CD4-positive, alpha-beta T cell (primary cell): ENCODE results near the gene HNRNPA1L2. TPM values are rescaled to one million over a fixed set of nuclear protein-coding genes. Genes with fewer than 3 reads are reported as not detected.
"Not testable (repeated sequence)": the region's sequence is repeated elsewhere in the genome, so short reads cannot be mapped to it uniquely, and the experiment has no call there.

Experiments used
- ATAC-seq: fragments of 200-7000 bp; cut with Tn5 transposase; one replicate; pipeline ENCODE4 v1.10.0; 2022; ENCODE audit warnings: mild to moderate bottlenecking; ENCODE audit not compliant: poor library complexity
- CTCF ChIA-PET: fragments of 350-600 bp; sonication (Branson Sonifier 250); formaldehyde crosslinking; loops from one replicate; lab custom pipeline; 2021; ENCODE audit warnings: antibody characterized with exemption, inconsistent platforms; lab: Charles Lee
- POLR2A ChIA-PET: fragments of 350-600 bp; sonication (Branson Sonifier 250); formaldehyde crosslinking; loops from one replicate; lab custom pipeline; 2021; ENCODE audit warnings: antibody characterized with exemption, inconsistent platforms; lab: Charles Lee
- DNase-seq, 14 experiments: peaks; one replicate each; pipeline ENCODE4 v3.0.0-alpha.2; 2013 to 2020; ENCODE audit warnings: mixed read lengths in 2 of 14
- H3K27ac ChIP-seq, 2 donors: one replicate each; pipeline versions ENCODE4 v1.5.1 to v1.7.0; 2013; ENCODE audit warnings: low read length in 2 of 2, low read depth in 1 of 2, mild to moderate bottlenecking in 1 of 2
- H3K27me3 ChIP-seq, 2 experiments: 1 replicate in 1 of 2; 2 replicates in 1 of 2; pipeline versions ENCODE4 v1.6.1 to v1.7.0; 2013; ENCODE audit warnings: low read length in 2 of 2, control low read depth in 1 of 2, mild to moderate bottlenecking in 1 of 2, moderate library complexity in 1 of 2; ENCODE audit not compliant: insufficient read depth in 2 of 2, control insufficient read depth in 1 of 2
- H3K36me3 ChIP-seq: one replicate; pipeline ENCODE4 v1.6.1; 2013; ENCODE audit warnings: low read length, control low read depth; ENCODE audit not compliant: insufficient read depth
- H3K4me1 ChIP-seq: one replicate; pipeline ENCODE4 v1.6.1; 2013; ENCODE audit warnings: low read length, control low read depth; ENCODE audit not compliant: insufficient read depth
- H3K4me3 ChIP-seq: one replicate; pipeline ENCODE4 v1.5.1; 2013; ENCODE audit warnings: mild to moderate bottlenecking, low read length, moderate library complexity
- H3K9me3 ChIP-seq, 2 experiments: 1 replicate in 1 of 2; 2 replicates in 1 of 2; pipeline versions ENCODE4 v1.6.1 to v1.7.0; 2013; ENCODE audit warnings: low read length in 2 of 2, mild to moderate bottlenecking in 2 of 2, control low read depth in 1 of 2, moderate library complexity in 1 of 2; ENCODE audit not compliant: control insufficient read depth in 1 of 2, insufficient read depth in 1 of 2
- H3K27ac Mint-ChIP-seq: one replicate; pipeline ENCODE4 v1.8.0; 2020; ENCODE audit warnings: mixed read lengths
- H3K27me3 Mint-ChIP-seq: one replicate; pipeline ENCODE4 v1.8.0; 2021; ENCODE audit warnings: mixed read lengths
- H3K36me3 Mint-ChIP-seq: one replicate; pipeline ENCODE4 v1.8.0; 2021; ENCODE audit warnings: low read depth, mixed read lengths
- H3K4me1 Mint-ChIP-seq: one replicate; pipeline ENCODE4 v1.8.0; 2021; ENCODE audit warnings: low read depth, mixed read lengths
- H3K4me3 Mint-ChIP-seq: one replicate; pipeline ENCODE4 v1.8.0; 2020; ENCODE audit warnings: mild to moderate bottlenecking, mixed read lengths
- H3K9me3 Mint-ChIP-seq: one replicate; pipeline ENCODE4 v1.8.0; 2020; ENCODE audit warnings: mixed read lengths
- intact Hi-C, 2 experiments: fragments of 100-400 bp; cut with DNase I in 1 of 2; cut with micrococcal nuclease in 1 of 2; formaldehyde crosslinking; loops; one replicate each; pipeline versions ENCODE4 v1.15.1 to v1.9.0; 2023 to 2025; cut with DNase I, micrococcal nuclease
- total RNA-seq, 174 experiments: library from RNA in 2 of 174; stranded (reverse) in 2 of 174; gene quantifications; one replicate each; pipeline ENCODE4 v1.2.3 and lab custom pipeline; 2021 to 2026
- TF ChIP-seq, protein P1 (sequence below): fragments of 200-600 bp; IDR thresholded peaks from one replicate; pipeline ENCODE4 v1.8.0; 2022; ENCODE audit warnings: antibody characterized with exemption, mild to moderate bottlenecking

HNRNPA1L2 gene
- total RNA-seq, 2 experiments from 2014 or later: 15.5 to 17.1 TPM

DNA sequence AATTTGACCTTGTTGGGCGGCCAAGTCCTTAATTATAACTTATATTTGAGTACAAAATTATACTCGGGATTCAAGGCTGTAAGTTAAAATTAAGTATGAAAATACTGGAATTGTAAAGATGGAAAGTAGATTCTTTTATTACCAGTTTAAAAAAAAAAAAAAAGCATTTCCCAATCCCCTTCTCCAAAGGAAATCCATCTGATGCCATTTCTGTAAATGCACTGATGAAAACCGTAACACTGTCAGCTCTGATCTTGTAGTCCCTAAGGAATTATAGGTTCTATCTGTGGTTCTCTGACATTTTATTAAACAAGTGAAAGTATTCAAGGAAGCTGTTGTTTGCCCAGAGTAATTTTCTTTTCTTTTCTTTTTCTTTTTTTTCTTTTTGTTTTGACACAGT lies 41.6 kb upstream of the HNRNPA1L2 start:
- Mint-ChIP-seq H3K4me3 (no peak overlapping the region), H3K27me3 (peaks cover 49% of the 10 kb centered on the region), H3K9me3 (no peaks in the 10 kb centered on the region), H3K27ac (no peak overlapping the region), H3K4me1 (peaks cover 10% of the 10 kb centered on the region), H3K36me3 (no peaks in the 10 kb centered on the region)
- H3K36me3 ChIP-seq: no peaks in the 10 kb centered on the region
- H3K4me1 ChIP-seq: peaks cover 8% of the 10 kb centered on the region
- POLR2A ChIA-PET: interaction anchor here (0.7 kb wide), 1 partner anchor 16 kb away, joined by 3 read pairs; no protein-coding TSS in a partner anchor
- H3K4me3 ChIP-seq: no peak overlapping the region
- peaks cover 19 to 26% of the 10 kb centered on the region in 2 experiments for H3K27me3 ChIP-seq
- TF ChIP-seq, protein P1, sequence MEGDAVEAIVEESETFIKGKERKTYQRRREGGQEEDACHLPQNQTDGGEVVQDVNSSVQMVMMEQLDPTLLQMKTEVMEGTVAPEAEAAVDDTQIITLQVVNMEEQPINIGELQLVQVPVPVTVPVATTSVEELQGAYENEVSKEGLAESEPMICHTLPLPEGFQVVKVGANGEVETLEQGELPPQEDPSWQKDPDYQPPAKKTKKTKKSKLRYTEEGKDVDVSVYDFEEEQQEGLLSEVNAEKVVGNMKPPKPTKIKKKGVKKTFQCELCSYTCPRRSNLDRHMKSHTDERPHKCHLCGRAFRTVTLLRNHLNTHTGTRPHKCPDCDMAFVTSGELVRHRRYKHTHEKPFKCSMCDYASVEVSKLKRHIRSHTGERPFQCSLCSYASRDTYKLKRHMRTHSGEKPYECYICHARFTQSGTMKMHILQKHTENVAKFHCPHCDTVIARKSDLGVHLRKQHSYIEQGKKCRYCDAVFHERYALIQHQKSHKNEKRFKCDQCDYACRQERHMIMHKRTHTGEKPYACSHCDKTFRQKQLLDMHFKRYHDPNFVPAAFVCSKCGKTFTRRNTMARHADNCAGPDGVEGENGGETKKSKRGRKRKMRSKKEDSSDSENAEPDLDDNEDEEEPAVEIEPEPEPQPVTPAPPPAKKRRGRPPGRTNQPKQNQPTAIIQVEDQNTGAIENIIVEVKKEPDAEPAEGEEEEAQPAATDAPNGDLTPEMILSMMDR: no peak
- H3K27ac ChIP-seq: no peak overlapping the region
- intact Hi-C loops: loop anchor here in 1 of 2 experiments (10.0 kb wide), 1 partner anchor 364 kb away; no protein-coding TSS in a partner anchor
- CTCF ChIA-PET: no interaction called here
- H3K9me3 ChIP-seq: peaks cover 0 to 13% of the 10 kb centered on the region in 2 experiments
- no peak for ATAC-seq
- DNase-seq: no peak

DNA sequence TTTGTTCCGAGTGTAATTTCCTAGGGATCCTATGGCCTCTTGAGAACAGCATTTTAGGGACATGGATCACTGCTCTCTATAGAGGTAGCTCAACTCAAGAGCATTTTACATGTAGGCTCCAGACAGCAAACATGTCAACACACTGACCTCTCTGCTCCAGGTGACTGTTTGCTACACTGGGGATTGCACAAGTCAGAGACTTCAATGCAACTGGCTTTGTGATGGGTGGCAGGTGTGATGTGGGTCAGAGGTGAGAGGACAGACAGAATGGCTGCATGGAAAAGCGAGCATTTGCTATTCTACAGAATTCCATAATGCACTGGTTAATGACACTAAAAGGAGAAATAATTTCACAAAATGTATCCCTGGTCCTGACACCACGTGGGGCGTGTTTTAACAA lies 38.9 kb upstream of the HNRNPA1L2 start:
- POLR2A ChIA-PET, CTCF ChIA-PET: not testable (repeated sequence)

DNA sequence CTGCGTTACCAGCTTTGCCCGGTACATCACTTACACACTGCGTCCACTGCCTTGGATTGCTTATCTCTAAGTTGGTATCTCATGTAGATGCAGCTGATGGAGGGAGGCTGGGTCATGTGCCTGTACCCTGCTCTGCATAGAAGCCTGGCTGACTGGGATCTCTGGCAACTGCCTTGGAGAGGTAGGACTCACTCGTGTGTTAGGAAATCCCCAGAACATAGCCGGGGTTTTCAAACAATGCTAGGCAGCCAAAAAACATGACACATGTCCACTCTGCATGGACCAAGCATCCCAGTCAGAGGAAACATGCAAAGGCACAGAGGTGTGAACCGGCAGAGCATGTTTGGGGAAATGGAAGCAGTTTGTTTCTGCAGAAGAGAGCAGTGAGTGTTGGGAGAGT lies 36.1 kb upstream of the HNRNPA1L2 start:
- H3K9me3 Mint-ChIP-seq, H3K9me3 ChIP-seq, H3K4me3 Mint-ChIP-seq, H3K4me3 ChIP-seq, H3K27ac Mint-ChIP-seq, DNase-seq, ATAC-seq, H3K36me3 Mint-ChIP-seq, H3K4me1 Mint-ChIP-seq, H3K36me3 ChIP-seq, POLR2A ChIA-PET, H3K4me1 ChIP-seq, H3K27ac ChIP-seq, CTCF ChIA-PET, H3K27me3 ChIP-seq: not testable (repeated sequence)
- H3K27me3 Mint-ChIP-seq: peaks cover 17% of the 10 kb centered on the region
- intact Hi-C loops: loop anchor here in 1 of 2 experiments (10.0 kb wide), 1 partner anchor 359 kb away; no protein-coding TSS in a partner anchor

More for the DNA sequence above, 38.9 kb upstream of the HNRNPA1L2 start:
- not testable (repeated sequence) for H3K27ac Mint-ChIP-seq, DNase-seq, H3K36me3 ChIP-seq, H3K9me3 Mint-ChIP-seq, ATAC-seq, H3K4me3 ChIP-seq, H3K4me1 ChIP-seq, H3K36me3 Mint-ChIP-seq, H3K27ac ChIP-seq, H3K4me3 Mint-ChIP-seq
- Histone ChIP-seq H3K9me3 (peaks cover 0 to 13% of the 10 kb centered on the region in 2 experiments), H3K27me3 (peaks cover 16 to 18% of the 10 kb centered on the region in 2 experiments)
- H3K27me3 Mint-ChIP-seq: peaks cover 27% of the 10 kb centered on the region
- intact Hi-C loops: loop anchor here in 1 of 2 experiments (10.0 kb wide), 1 partner anchor 361 kb away; no protein-coding TSS in a partner anchor
- peaks cover 10% of the 10 kb centered on the region for H3K4me1 Mint-ChIP-seq

DNA sequence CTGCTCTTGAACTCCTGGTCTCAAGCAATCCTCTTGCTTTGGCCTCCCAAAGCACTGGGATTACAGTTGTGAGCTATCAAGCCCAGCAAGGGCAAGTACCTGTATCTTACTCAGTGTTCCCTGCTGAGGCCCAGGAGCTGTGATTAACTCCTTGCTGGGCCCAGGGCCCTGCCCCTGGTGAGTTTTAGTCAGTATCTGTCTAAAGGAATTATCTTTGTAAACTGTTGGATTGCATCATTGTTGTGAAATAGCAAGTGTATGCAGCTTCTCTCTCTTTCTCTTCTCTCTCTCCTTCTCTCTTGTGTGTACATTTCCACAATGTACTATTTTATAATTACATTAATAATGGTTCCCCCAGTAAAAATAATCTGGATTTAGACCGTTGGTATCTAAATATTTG lies 35.4 kb upstream of the HNRNPA1L2 start:
- peaks cover 17% of the 10 kb centered on the region for H3K27me3 Mint-ChIP-seq
- H3K27ac Mint-ChIP-seq, H3K27ac ChIP-seq, POLR2A ChIA-PET, H3K36me3 ChIP-seq, H3K4me3 ChIP-seq, DNase-seq, H3K4me1 Mint-ChIP-seq, CTCF ChIA-PET, H3K4me3 Mint-ChIP-seq, H3K9me3 ChIP-seq, H3K4me1 ChIP-seq, ATAC-seq, H3K27me3 ChIP-seq, H3K9me3 Mint-ChIP-seq, H3K36me3 Mint-ChIP-seq: not testable (repeated sequence)
- intact Hi-C loops: loop anchor here in 1 of 2 experiments (10.0 kb wide), 1 partner anchor 358 kb away; no protein-coding TSS in a partner anchor

DNA sequence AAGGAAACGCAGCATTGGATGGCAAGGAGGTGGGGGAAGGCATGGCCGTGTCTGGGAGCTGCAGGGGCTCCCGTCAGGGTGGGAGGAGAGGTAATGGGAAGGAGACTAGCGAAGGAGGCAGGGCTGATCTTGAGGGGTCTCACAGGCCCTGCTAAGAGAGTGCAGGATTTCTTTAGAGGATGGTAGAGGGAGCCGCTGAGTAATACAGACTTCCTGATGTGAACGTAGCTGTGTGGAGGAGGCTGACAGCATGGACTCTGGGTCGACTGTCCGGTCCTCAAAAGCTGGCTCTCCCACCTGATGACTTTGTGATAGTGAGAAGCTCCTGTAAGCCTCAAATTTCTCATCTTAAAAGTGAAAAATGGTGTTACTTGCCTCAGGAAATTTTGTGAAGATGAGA lies 34.0 kb upstream of the HNRNPA1L2 start:
- H3K36me3 ChIP-seq, DNase-seq, H3K4me1 Mint-ChIP-seq, H3K36me3 Mint-ChIP-seq, H3K4me1 ChIP-seq, H3K27ac ChIP-seq, POLR2A ChIA-PET, H3K4me3 ChIP-seq, H3K4me3 Mint-ChIP-seq, H3K27ac Mint-ChIP-seq, CTCF ChIA-PET, H3K9me3 Mint-ChIP-seq, ATAC-seq, H3K27me3 ChIP-seq, H3K9me3 ChIP-seq: not testable (repeated sequence)
- H3K27me3 Mint-ChIP-seq: peaks cover 11% of the 10 kb centered on the region
- intact Hi-C loops: loop anchor here in 1 of 2 experiments (10.0 kb wide), 1 partner anchor 357 kb away; no protein-coding TSS in a partner anchor
